CD4-positive, alpha-beta T cell treated with Interleukin-15 for 1 hour (primary cell): ENCODE results near the gene RAB11A.
A peak's percentile ranks its signal among the peaks of the same experiment; 100 is the strongest.

Source experiments
- DNase-seq: peaks from one replicate; pipeline ENCODE4 v3.0.0-alpha.2; 2020

The RAB11A gene

GRCh38 chr15:65869126-65869953 lies at the start of gene RAB11A:
TSS of gene RAB11A (plus strand) at chr15:65869491. CDS start at chr15:65869586, 95 bp downstream.
- DNase-seq, result peak; percentile 96

DNA sequence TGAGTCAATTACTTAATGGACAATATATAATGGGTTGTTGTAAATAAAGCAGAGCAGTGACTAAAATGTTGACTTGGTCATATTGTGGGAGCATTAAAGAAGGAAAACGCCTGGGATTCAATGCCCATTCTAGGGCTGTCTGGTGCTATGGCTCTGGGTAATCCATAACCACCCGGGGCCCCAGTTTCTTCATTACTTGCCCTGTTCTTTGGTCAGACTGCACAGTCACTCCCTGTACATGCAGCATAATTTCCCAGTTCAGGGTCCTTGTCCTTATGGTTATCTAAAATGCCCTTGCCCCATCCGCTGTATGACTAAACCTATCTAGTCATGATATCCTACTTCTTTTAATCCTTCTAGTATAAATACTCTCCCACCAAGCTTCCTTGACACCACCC lies 49.7 kb upstream of the RAB11A start:
- no peak for DNase-seq

DNA sequence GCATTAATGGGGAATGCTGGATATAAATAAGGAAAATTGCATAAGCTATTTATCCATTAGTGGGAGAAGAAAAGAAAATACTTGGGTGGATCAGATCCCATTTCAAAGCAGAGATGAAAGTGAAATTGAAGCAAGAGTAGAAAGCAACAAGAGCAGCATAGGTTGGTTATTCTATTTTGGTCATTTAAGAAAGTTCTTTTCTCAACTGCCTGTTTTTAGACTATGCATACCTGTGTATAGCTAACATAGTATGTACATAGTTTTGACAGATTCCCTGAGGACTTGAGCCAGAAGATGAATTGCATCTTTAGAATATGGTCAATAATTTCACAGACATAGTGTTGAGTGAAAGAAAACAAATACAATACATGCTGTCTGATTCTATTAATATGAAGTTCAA lies 48.2 kb upstream of the RAB11A start:
- no peak for DNase-seq

DNA sequence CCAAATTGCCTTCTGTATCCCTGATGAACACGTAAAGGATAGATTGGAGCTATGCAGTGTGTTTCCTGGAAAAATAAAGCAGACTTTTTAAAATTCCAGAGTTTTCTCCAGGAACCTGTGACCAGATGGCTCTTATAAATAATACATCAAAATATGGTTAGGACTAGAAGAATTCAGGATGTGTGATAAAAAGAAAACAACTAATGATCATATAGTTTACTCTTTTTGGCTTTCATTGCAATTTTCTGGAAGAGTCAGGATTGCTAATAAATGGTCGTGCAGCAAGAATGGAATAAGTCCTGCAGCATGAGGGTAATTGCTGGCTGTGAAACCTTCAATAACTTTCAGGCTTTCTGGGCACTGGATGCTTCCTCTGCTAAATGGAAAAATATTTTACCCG lies 47.0 kb upstream of the RAB11A start:
- no peak for DNase-seq

DNA sequence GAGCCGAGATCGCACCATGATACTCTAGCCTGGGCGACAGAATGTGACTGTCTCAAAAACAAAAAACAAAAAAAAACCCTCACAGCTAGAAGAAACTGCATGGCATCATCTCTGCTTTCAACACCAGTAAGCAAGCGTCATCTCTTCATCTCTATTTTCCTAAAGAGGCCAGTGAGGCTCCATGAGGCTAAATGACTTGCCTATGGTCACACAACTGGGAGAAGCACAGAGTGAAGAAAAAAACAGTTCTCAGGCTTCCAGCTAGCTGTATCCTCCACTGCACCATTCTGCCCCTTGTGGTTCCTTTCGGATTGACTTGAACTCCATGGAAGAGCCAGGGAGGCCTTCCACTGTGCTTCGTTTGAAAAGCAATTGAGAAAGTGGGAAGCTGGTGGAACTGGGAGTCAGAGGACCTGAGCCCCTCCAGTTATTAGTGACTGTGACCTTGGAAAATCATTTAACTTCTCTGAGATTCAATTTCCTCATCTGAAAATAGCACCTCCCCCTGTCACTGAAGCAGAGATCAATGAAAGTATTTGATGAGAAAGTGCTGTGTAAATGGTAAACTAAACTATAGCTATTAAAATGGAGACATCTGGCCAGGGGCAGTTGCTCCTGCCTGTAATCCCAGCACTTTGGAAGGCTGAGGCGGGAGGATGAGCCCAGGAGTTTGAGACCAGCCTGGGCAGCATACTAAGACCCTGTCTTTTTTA lies 45.1 kb upstream of the RAB11A start:
- DNase-seq, result no peak

DNA sequence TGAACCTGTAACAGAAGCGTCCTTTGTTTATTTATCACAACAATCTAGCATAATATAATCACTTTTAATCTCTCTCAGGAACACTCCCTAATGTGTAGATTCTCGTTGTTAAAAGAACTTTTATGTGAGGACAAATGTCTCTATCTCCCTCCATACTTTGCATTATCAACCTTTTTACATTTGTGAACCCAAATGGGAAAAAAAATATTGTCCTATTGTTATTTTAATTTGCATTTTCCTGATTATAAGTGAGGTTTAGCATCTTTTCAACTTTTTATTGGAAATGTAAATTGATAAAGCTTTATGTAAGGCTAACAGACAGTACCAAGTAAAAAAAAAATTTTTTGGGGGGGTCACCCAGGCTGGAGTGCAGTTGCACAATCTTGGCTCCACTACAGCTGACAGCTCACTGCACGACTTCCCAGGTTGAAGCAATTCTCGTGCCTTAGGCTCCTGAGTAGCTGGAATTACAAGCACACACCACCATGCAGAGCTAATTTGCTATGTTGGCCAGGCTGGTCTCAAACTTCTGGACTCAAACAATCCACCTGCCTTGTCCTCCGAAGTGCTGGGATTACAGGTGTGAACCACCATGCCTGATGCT lies 44.2 kb upstream of the RAB11A start:
- no peak for DNase-seq

DNA sequence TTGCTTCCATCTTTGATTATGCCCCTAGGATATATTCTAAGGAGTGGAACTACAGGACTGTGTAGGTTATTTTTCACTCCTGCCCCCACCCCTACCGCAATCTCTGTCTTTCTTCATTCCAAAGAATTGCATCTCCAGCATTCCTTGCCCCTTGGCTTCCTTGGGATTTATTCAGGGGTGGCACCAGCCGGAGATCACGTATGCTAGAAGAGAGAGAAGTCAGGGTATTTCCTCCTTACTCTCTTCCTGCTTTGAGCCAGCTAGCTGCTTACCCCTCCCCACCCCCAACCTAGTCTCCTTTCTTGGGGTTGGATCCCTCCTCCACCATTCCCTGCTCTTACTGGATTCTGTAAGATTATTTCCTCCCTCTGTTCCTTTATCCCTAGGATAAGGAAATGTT lies 42.2 kb upstream of the RAB11A start:
- no peak for DNase-seq

GRCh38 chr15:65828585-65828984 lies 40.7 kb upstream of the RAB11A start:
- peak; percentile 45 for DNase-seq

DNA sequence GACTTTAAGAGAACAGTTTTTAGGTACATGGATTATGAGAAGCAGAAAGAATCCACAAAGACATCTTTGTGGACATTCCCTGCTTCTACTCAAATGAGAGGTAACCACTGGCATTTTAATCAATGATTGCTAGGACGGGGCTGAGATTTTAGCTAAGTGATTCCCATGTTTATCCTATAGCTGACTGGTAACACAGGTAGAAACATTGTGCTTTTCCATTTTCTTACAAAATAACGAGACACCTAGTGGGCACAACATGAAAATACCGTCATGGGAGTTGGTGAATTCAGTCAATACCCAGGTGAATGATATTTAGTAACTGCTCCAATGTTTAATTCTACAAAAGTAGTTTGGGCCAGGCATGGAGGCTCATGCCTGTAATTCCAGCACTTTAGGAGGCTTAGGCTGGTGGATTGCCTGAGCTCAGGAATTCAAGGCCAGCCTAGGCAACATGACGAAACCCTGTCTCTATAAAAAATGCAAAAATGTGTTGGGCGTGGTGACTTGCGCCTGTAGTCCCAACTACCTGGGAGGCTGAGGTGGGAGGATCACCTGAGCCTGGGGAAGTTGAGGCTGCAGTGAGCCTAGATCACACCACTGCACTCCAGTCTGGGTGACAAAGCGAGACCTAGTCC lies 40.0 kb upstream of the RAB11A start:
- no peak for DNase-seq

GRCh38 chr15:65832549-65833364 lies 36.5 kb upstream of the RAB11A start:
- DNase-seq, result peak; percentile 57

DNA sequence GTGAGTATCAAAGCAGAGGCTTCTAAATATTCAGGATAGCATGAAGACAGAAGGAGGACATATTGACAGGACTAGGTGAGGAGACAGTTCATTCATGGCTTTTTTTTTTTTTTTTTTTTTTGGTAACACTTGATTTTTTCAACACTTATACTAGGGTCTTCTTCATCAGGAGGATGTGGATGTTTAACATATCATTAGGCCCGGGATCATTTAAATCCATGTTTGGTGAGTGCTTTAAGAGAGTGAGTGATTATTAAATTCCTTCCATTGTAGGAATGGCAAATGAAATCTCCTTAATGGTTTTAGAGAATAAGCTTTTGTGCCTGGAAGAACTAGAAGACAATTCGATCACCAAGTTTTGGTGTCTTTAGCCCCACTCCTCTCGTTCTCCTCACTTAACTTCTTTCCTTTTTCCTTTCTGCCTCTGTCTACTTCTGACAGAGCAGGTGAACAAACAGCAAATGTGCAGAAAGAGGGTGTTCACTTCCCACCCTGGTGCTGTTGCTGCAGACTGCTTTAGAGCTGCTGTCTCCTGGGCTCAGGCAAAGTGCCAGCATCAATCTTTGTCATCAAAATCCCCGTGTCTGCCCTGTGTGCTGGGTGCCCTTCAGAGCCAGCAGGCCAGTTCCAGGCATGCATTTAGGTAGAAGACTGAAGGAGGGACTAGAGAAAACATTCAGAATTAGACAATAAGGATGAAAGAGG lies 35.6 kb upstream of the RAB11A start:
- no peak for DNase-seq

DNA sequence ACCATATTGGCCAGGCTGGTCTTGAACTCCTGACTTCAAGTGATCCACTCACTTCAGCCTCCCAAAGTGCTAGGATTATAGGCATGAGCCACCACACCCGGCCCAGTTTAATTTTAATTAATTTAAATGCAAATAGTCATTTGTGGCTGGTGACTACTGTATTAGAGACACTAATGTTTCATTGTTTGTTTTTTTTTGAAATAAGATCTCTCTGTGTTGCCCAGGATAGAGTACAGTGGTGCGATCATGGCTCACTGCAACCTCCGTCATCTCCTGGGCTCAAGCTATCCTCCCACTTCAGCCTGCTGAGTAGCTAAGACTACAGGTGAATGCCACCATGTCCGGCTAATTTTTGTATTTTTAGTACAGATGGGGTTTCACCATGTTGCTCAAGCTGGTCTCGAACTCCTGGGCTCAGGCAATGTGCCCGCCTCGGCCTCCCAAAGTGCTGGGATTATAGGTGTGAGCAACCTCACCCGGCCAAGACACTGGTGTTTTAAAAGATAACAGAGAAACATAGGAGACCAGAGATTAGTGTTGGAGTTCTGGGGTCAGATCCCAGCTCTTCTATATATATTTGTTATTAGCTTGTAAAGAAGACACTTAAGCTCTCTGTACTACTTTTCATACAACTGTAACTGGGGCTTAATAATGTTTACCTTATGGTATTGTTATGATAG lies 34.5 kb upstream of the RAB11A start:
- no peak for DNase-seq

- no peak for DNase-seq
Measured at GRCh38 chr15:65835447-65835846, 33.8 kb upstream of the RAB11A start.

- DNase-seq, result no peak
Measured at GRCh38 chr15:65836665-65837064, 32.6 kb upstream of the RAB11A start.

DNA sequence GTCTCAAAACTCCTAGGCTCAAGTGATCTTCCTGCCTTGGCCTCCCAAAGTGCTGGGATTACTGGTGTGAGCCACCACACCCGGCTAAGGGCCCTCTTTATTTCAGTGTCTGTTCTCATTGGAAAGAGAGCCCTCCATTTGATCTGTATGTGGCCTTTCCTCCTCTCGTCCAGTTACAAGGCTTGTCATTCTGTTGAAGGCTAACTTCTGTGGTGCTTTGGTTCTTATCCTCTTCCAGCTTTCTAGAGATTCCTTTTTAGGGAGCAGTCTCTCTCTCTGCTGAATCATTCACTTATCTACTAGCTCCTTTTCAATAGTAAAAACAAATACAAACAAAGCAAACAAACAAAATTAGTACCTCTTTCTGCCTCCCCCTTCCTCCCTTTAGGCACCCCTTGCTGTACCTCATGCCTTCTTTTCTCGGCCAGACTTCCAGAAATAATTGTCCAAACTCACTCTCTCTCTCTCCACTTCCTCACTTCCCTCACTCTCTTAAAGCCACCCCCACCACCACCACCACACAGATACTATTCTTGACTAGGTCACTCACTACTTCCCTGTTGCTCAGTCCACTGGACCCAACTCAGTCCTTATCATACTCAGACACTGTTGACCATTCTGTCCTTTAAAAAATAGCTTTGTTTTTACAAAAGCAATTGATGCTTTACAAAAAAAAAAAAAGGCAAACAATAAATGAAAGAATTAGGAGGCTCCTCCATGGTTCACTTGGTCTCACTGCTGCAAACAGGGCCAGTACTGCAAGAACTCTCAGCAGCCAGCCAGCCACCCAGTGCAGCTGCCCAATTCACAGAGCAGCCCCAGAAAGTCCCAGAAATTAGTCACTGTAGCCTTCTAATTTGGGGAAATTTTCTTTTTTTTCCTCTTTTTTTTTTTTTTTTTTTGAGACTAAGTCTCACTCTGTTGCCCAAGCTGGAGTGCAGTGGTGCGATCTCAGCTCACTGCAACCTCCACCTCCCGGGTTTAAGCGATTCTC lies 31.7 kb upstream of the RAB11A start:
- DNase-seq, result no peak

DNA sequence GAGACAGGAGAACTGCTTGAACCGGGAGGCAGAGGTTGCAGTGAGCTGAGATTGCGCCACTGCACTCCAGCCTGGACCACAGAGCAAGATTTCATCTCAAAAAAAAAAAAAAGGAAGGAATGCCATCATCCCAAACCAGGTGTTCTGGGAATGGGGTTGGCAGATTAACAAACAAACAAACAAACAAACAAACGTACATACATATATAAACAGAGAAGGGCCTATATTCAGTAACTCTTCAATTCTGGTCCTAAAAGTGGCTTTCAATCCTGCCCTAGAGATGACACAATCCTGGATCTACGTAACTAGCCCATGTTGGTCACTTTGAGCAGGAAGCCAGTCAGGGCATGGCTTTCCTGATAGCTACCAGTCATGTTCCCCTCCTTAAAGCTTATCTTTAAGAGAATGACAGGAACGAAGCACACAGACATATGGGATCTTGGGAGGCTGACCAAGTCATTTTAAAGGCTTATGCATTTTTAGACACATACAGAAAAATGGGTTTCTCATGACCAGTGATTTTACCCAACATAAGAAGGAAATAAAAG lies 29.9 kb upstream of the RAB11A start:
- DNase-seq, result no peak

DNA sequence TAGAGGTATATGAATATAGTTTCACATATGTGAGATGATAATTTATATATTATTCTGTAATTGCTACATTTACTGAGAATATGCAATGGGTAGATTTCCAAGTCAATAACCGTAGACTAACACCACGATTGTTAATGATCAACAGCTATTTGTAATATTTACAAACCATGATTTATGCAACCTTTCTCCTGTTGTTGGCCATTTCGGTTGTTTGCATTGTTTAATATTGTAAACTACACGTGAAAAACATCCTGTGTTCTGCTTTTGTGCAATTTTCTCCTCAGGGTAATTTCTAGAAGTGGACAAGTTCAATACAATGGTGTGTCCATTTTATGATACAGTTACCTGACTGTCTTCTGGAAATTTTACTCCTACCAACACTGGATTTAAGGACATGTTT lies 29.3 kb upstream of the RAB11A start:
- DNase-seq, result no peak

DNA sequence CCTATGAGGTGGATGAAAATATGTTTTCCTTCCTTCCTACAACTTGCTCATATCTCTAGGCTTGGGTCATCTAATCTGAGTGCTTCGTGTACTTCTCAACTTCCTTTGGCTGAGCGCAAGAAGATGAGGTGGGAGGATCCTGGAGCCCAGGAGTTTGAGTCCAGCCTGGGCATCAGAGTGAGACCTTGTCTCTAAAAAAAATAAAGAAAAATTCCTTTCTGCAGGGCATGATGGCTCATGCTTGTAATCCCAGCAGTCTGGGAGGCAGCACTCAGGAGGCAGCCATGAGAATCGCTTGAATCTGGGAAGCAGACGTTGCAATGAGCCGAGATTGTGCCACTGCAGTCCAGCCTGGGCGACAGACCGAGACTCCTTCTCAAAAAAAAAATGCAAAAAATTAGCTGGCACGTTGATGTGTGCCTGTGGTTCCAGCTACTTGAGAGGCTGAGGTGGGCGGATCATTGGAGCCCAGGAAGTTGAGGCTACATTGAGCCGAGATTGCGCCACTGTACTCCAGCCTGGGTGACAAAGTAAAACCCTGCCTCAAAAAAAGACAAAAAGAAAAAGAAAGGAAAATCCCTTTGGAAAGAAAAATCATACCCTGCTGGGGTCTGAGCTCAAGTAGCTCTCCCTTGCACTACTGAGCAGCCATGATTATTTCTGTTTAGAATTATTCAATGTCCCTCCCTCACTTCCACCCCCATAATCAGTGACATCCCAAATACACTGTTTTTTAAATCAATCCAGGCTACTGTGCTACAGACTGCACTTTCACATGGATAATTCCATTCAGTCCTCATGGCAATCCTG lies 28.0 kb upstream of the RAB11A start:
- DNase-seq, result no peak
